WERI-Rb-1 (cell line): ENCODE results near the gene MEF2C.

Source experiments
- DNase-seq: peaks from one replicate; pipeline ENCODE4 v3.0.0-alpha.2; 2020
- H3K27ac ChIP-seq: fragments of 250-450 bp; sonication (Bioruptor Pico); 2 replicates; pipeline ENCODE4 v1.5.1; 2020; ENCODE audit warnings: mild to moderate bottlenecking, moderate library complexity
- H3K27me3 ChIP-seq: fragments of 250-450 bp; sonication (Bioruptor Pico); 2 replicates; pipeline ENCODE4 v1.5.1; 2021; ENCODE audit warnings: mild to moderate bottlenecking, low read depth, moderate library complexity; ENCODE audit not compliant: insufficient read depth, severe bottlenecking
- H3K36me3 ChIP-seq: fragments of 250-450 bp; sonication (Bioruptor Pico); 2 replicates; pipeline ENCODE4 v1.5.1; 2020; ENCODE audit warnings: mild to moderate bottlenecking, moderate library complexity
- H3K4me3 ChIP-seq: 2 replicates; pipeline ENCODE4 v1.5.1; 2011; ENCODE audit warnings: low read depth, mild to moderate bottlenecking, control low read depth, low read length
- H3K9me3 ChIP-seq: fragments of 250-450 bp; sonication (Bioruptor Pico); 2 replicates; pipeline ENCODE4 v1.5.1; 2021; ENCODE audit warnings: mild to moderate bottlenecking, moderate library complexity; ENCODE audit not compliant: severe bottlenecking
- CTCF ChIP-seq: IDR thresholded peaks from 2 replicates; pipeline ENCODE4 v1.5.1; 2011; ENCODE audit warnings: low read depth, mild to moderate bottlenecking, control low read depth, inconsistent platforms, low read length

Gene MEF2C

GRCh38 chr5:88792144-88792840 is 90.7 kb downstream of the MEF2C start:
- no peak for TF ChIP-seq CTCF
- DNase-seq = no peak
- Histone ChIP-seq H3K27me3 (no peaks in the 10 kb centered on the region), H3K27ac (no peak overlapping the region), H3K9me3 (no peaks in the 10 kb centered on the region), H3K36me3 (no peaks in the 10 kb centered on the region), H3K4me3 (no peak overlapping the region)

- H3K27ac ChIP-seq = no peak overlapping the region
- TF ChIP-seq CTCF = no peak
- no peak for DNase-seq
- no peaks in the 10 kb centered on the region for H3K27me3 ChIP-seq
- H3K4me3 ChIP-seq = no peak overlapping the region
- no peaks in the 10 kb centered on the region for H3K9me3 ChIP-seq
- no peaks in the 10 kb centered on the region for H3K36me3 ChIP-seq
Observed at GRCh38 chr5:88787856-88788255, 95.1 kb downstream of the MEF2C start.

- Histone ChIP-seq H3K9me3 (no peaks in the 10 kb centered on the region), H3K27ac (no peak overlapping the region), H3K27me3 (no peaks in the 10 kb centered on the region), H3K4me3 (no peak overlapping the region), H3K36me3 (no peaks in the 10 kb centered on the region)
- DNase-seq = no peak
- TF ChIP-seq CTCF = no peak
Observed at GRCh38 chr5:88786789-88787188, 96.2 kb downstream of the MEF2C start.

GRCh38 chr5:88785746-88786565 is 97.0 kb downstream of the MEF2C start:
- Histone ChIP-seq H3K36me3 (no peaks in the 10 kb centered on the region), H3K27ac (no peak overlapping the region), H3K27me3 (no peaks in the 10 kb centered on the region), H3K9me3 (no peaks in the 10 kb centered on the region), H3K4me3 (no peak overlapping the region)
- no peak for TF ChIP-seq CTCF
- no peak for DNase-seq

- TF ChIP-seq CTCF = no peak
- no peak for DNase-seq
- Histone ChIP-seq H3K27ac (no peak overlapping the region), H3K9me3 (no peaks in the 10 kb centered on the region), H3K36me3 (no peaks in the 10 kb centered on the region), H3K4me3 (no peak overlapping the region), H3K27me3 (no peaks in the 10 kb centered on the region)
Observed at GRCh38 chr5:88782571-88782970, 100.4 kb downstream of the MEF2C start.
